GM12801 (cell line): Measurements from ENCODE around the gene PRR22.

ENCODE experiments used
- CTCF ChIP-seq: IDR thresholded peaks from one replicate; pipeline ENCODE4 v1.5.1; 2011; ENCODE audit warnings: control low read depth; ENCODE audit not compliant: insufficient read length; ENCODE audit errors: extremely low read depth

Gene PRR22

GRCh38 chr19:5821521-5822180, 37.1 kb upstream of the PRR22 start:
- no peak for TF ChIP-seq CTCF

- TF ChIP-seq CTCF = no peak
These were observed 36.2 kb upstream of the PRR22 start for GRCh38 chr19:5820785-5821184.

GRCh38 chr19:5818594-5818993, 34.0 kb upstream of the PRR22 start:
- TF ChIP-seq CTCF = no peak

- TF ChIP-seq CTCF = no peak
These were observed 32.7 kb upstream of the PRR22 start for GRCh38 chr19:5817218-5817617.

- no peak for TF ChIP-seq CTCF
These were observed 30.3 kb upstream of the PRR22 start for GRCh38 chr19:5814852-5815246.

- no peak for TF ChIP-seq CTCF
These were observed 29.7 kb upstream of the PRR22 start for GRCh38 chr19:5814123-5814851.

GRCh38 chr19:5811117-5811516, 26.6 kb upstream of the PRR22 start:
- no peak for TF ChIP-seq CTCF
